Astrocyte (in vitro differentiated cells and primary cell): ENCODE results near the gene IL19.

ENCODE experiments used
- CTCF ChIP-seq: IDR thresholded peaks from 2 replicates; pipeline ENCODE4 v1.5.1; 2011; ENCODE audit warnings: low read depth, mild to moderate bottlenecking, inconsistent platforms, low read length, moderate library complexity; ENCODE audit not compliant: insufficient read depth
- EZH2 ChIP-seq: IDR thresholded peaks from 2 replicates; pipeline ENCODE4 v1.6.1; 2012; ENCODE audit warnings: mild to moderate bottlenecking, low read length, inconsistent platforms; ENCODE audit not compliant: insufficient read depth

DNA sequence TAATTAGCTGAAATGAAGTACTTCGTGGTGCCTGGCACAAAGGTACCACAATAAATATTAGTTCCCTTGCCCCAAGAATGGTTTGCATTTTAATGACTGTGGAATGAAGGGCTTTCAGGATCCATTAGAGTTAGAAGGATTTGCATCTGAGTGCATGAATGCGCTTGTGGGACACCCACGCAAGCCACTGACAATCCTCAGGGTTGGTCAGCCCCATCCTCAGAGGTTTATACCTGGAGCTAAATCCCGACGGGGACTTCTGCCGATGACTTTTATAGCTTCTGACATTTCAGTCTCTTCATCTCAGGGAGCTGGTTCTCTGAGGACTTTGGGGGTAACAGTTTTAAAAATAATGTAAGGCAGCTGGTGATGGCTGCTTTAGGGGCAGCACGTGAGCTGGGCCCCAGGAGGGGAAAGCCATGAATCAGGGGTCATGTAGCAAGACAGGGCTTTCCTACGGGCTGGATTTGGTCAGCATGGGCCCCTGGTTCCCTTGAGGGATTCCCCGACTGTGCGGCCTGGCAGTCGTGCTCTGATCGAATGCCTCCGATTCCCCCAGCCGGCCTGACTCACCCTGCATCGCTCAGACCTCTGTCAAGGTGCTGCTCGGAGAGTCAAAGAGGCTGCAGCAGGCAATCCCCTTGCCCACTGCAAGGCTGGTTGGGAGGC lies 22.5 kb downstream of the IL19 start:
- no peak for TF ChIP-seq CTCF
- no peak for TF ChIP-seq EZH2
